B cell (primary cell): Measurements from ENCODE around the gene TUT4. TPM values are rescaled to one million over a fixed set of nuclear protein-coding genes. Genes with fewer than 3 reads are reported as not detected.

Experiments used
- ATAC-seq: fragments of 200-7000 bp; cut with Tn5 transposase; one replicate; pipeline ENCODE4 v1.10.0; 2021; ENCODE audit warnings: low read depth, mild to moderate bottlenecking, moderate number of reproducible peaks, moderate library complexity
- CTCF ChIA-PET: fragments of 350-600 bp; sonication (Branson Sonifier 250); formaldehyde crosslinking; loops from one replicate; lab custom pipeline; 2021; ENCODE audit warnings: antibody characterized with exemption, inconsistent platforms; lab: Charles Lee
- POLR2A ChIA-PET: fragments of 350-600 bp; sonication (Branson Sonifier 250); formaldehyde crosslinking; loops from one replicate; lab custom pipeline; 2021; ENCODE audit warnings: antibody characterized with exemption; lab: Charles Lee
- DNase-seq: peaks from one replicate; pipeline ENCODE4 v3.0.0; 2013
- H2AFZ ChIP-seq: 2 replicates; pipeline ENCODE4 v1.6.1; 2012; ENCODE audit warnings: mild to moderate bottlenecking, low read depth, low read length; ENCODE audit not compliant: insufficient read depth, poor library complexity, severe bottlenecking
- H3K27ac ChIP-seq, 2 donors: 1 replicate in 1 of 2; 2 replicates in 1 of 2; pipeline ENCODE4 v1.5.1; 2012 to 2013; ENCODE audit warnings: low read length in 2 of 2, mild to moderate bottlenecking in 2 of 2, moderate library complexity in 1 of 2
- H3K27me3 ChIP-seq, 4 experiments: fragments of 200-600 bp in 1 of 4; sonication (generic) in 1 of 4; replicated peaks in 1 of 4; 1 replicate in 2 of 4; 2 replicates in 2 of 4; pipeline versions ENCODE4 v1.6.1 to v1.7.0; 2013 to 2016; ENCODE audit warnings: low read length in 3 of 4, mild to moderate bottlenecking in 2 of 4, mixed read lengths in 1 of 4, moderate library complexity in 1 of 4; ENCODE audit not compliant: insufficient read depth in 4 of 4, control insufficient read depth in 3 of 4; ENCODE audit errors: control extremely low read depth in 1 of 4
- H3K36me3 ChIP-seq, 2 experiments: replicated peaks in 1 of 2; 1 replicate in 1 of 2; 2 replicates in 1 of 2; pipeline versions ENCODE4 v1.6.1 to v1.7.1; 2013; ENCODE audit warnings: low read length in 1 of 2; ENCODE audit not compliant: insufficient read depth in 2 of 2, control insufficient read depth in 1 of 2; ENCODE audit errors: control extremely low read depth in 1 of 2, extremely low read depth in 1 of 2
- H3K4me1 ChIP-seq, 2 donors: fragments of 200-600 bp in 1 of 2; sonication (generic) in 1 of 2; 1 replicate in 1 of 2; 2 replicates in 1 of 2; pipeline versions ENCODE4 v1.5.1 to v1.6.1; 2013 to 2017; ENCODE audit warnings: low read length in 2 of 2; ENCODE audit not compliant: control insufficient read depth in 2 of 2, insufficient read depth in 2 of 2
- H3K4me2 ChIP-seq: replicated peaks from 2 replicates; pipeline ENCODE3; 2012; ENCODE audit warnings: mild to moderate bottlenecking, low read depth, low read length; ENCODE audit not compliant: poor library complexity, severe bottlenecking
- H3K4me3 ChIP-seq, 5 experiments: fragments of 200-600 bp in 1 of 5; sonication (generic) in 1 of 5; 1 replicate in 3 of 5; 2 replicates in 2 of 5; pipeline versions ENCODE4 v1.5.1 to v1.7.0; 2011 to 2016; ENCODE audit warnings: low read length in 4 of 5, mild to moderate bottlenecking in 4 of 5, low read depth in 2 of 5, control low read depth in 1 of 5, moderate library complexity in 1 of 5; ENCODE audit not compliant: insufficient read depth in 1 of 5; ENCODE audit errors: control extremely low read depth in 1 of 5, extremely low read depth in 1 of 5
- H3K79me2 ChIP-seq: fragments of 200-600 bp; sonication (generic); one replicate; pipeline ENCODE4 v1.6.0; 2016; ENCODE audit warnings: low read length; ENCODE audit not compliant: control insufficient read depth, insufficient read depth
- H3K9ac ChIP-seq: fragments of 200-600 bp; sonication (generic); 2 replicates; pipeline ENCODE4 v1.6.1; 2017; ENCODE audit warnings: mild to moderate bottlenecking, low read length, moderate library complexity
- H3K9me3 ChIP-seq, 3 donors: one replicate each; pipeline versions ENCODE4 v1.6.1 to v1.7.1; 2013; ENCODE audit warnings: low read length in 2 of 3; ENCODE audit not compliant: control insufficient read depth in 2 of 3, insufficient read depth in 1 of 3; ENCODE audit errors: control extremely low read depth in 1 of 3
- H4K20me1 ChIP-seq: 2 replicates; pipeline ENCODE4 v1.6.0; 2012; ENCODE audit warnings: mild to moderate bottlenecking, low read length; ENCODE audit not compliant: insufficient read depth, control insufficient read depth, poor library complexity, severe bottlenecking
- H3K27ac Mint-ChIP-seq: one replicate; pipeline ENCODE4 v1.8.0; 2021; ENCODE audit warnings: mixed read lengths
- H3K27me3 Mint-ChIP-seq: one replicate; pipeline ENCODE4 v1.8.0; 2021; ENCODE audit warnings: mixed read lengths
- H3K4me1 Mint-ChIP-seq: one replicate; pipeline ENCODE4 v1.8.0; 2021; ENCODE audit warnings: mixed read lengths
- H3K4me3 Mint-ChIP-seq: one replicate; pipeline ENCODE4 v1.8.0; 2021; ENCODE audit warnings: mixed read lengths
- H3K9me3 Mint-ChIP-seq: one replicate; pipeline ENCODE4 v1.8.0; 2022; ENCODE audit warnings: mixed read lengths; ENCODE audit not compliant: insufficient read depth
- CTCF ChIP-seq: fragments of 200-600 bp; IDR thresholded peaks from one replicate; pipeline ENCODE4 v1.8.0; 2022; ENCODE audit warnings: antibody characterized with exemption, mild to moderate bottlenecking
- EZH2 ChIP-seq: IDR thresholded peaks from 2 replicates; pipeline ENCODE4 v1.6.1; 2012; ENCODE audit warnings: borderline replicate concordance, low read depth, mild to moderate bottlenecking, moderate library complexity, low read length; ENCODE audit not compliant: insufficient read depth, poor library complexity, severe bottlenecking
- WGBS: methylation state at CpG from one replicate; pipeline ENCODE4 v1.1.5; 2013; ENCODE audit warnings: missing lambda C conversion rate; ENCODE audit not compliant: insufficient coverage; 5-methylcytosine and 5-hydroxymethylcytosine counted together
- intact Hi-C: fragments of 100-400 bp; cut with micrococcal nuclease; formaldehyde crosslinking; loops from one replicate; pipeline ENCODE4 v1.10.0; 2022
- polyA plus RNA-seq: library from polyadenylated mRNA; depleted of rRNA; stranded (reverse); fragments of >200 nt; gene quantifications from 2 replicates; pipeline ENCODE4 v1.2.3, GENCODE V29; 2012
- total RNA-seq, 2 donors: library from RNA; stranded (reverse); fragments of 120-200 nt in 1 of 2; gene quantifications; 1 replicate in 1 of 2; 2 replicates in 1 of 2; pipeline versions ENCODE4 v1.2.3 to v1.2.4, GENCODE V29; 2013 to 2022

TUT4 gene
- total and polyA plus RNA-seq, 2 donors (not counting 1 experiment from before 2014, with no cell fraction given): 76.6 to 248 TPM

DNA sequence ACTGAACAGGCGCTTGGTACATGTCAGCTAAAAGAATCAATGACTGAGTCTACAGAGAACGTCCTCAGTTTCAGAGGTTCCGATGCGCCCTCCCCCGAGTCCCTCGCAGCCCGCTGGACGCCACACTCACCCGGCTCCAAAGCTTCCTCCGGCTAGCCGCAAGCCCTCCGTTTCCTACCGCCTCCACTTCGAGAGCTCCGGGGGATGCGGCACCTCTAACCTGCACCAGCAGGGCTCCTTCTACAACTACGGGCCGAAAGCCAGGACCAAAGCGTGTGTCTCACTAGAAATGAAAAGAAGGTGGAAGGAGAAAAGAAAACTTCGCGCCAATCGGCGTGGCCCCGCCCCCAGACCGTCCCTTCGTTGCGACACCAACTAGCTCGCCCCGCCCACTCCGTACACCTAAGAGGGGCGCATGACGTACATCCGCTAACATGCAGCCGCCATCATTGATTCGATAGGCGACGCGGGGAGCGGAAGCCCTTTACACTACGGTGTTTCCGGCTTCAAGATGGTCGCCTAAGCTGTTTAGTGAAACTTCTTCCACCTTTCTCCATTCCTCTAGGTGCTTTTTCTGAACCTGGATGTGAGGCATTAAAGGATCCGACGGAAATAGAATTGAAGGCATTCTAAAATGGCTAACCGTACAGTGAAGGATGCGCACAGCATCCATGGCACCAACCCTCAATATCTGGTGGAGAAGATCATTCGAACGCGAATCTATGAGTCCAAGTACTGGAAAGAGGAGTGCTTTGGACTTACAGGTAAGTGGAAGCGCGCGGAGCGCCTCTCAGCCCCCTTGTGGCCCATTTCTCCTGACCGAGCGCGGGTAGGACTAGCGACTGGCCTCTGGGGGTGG, 148.5 kb downstream of the TUT4 start, which contains the start of the genes ORC1 and PRPF38A:
Gene ORC1 (minus strand): TSS at position 308 of the 859 bp plus-strand sequence. CDS start 2,200 bp downstream, outside the sequence.
Gene PRPF38A (plus strand): TSS at position 487 of the 859 bp plus-strand sequence. CDS start 148 bp downstream, at position 635.
- H3K4me1 Mint-ChIP-seq: peaks cover 32% of the 10 kb centered on the region
- ChIA-PET CTCF (interaction anchor here (0.5 to 2.8 kb wide), 10 partner anchors 9 to 299 kb away, joined by 3 to 22 read pairs (median 3); partner anchors contain the start of gene CC2D1B), POLR2A (interaction anchor here (0.6 to 2.2 kb wide), 5 partner anchors 38 to 542 kb away, joined by 3 to 12 read pairs (median 8); partner anchors contain the start of genes CC2D1B, TUT4 and TXNDC12)
- Histone ChIP-seq H3K9ac (peak within 1 kb of the TSS; percentile 98), H3K4me2 (peak within 1 kb of the TSS; percentile 83), H3K27me3 (no peaks in the 10 kb centered on the region), H3K9me3 (no peaks in the 10 kb centered on the region), H2AFZ (peak within 1 kb of the TSS; percentile 97), H4K20me1 (no peaks in the 10 kb centered on the region), H3K4me1 (peaks cover 15 to 22% of the 10 kb centered on the region in 2 donors), H3K79me2 (peaks cover 45% of the 10 kb centered on the region), H3K27ac (peak within 1 kb of the TSS; percentile 91 to 95), H3K4me3 (peak within 1 kb of the TSS; percentile 76 to 99 (median 95)), H3K36me3 (peaks cover 4 to 24% of the 10 kb centered on the region in 2 experiments)
- DNase-seq (peak; percentile 98), ATAC-seq (peak; percentile 98)
- H3K4me3 Mint-ChIP-seq: peak within 1 kb of the TSS; percentile 100
- WGBS: under 1% methylated on average over 54 of the region's 57 CpGs
- intact Hi-C loops: loop anchor here (1.0 to 10.0 kb wide), 7 partner anchors 38 to 520 kb away; partner anchors contain the start of genes BTF3L4, CC2D1B, ECHDC2 and SCP2
- H3K9me3 Mint-ChIP-seq: no peaks in the 10 kb centered on the region
- peak within 1 kb of the TSS; percentile 96 for H3K27ac Mint-ChIP-seq
- TF ChIP-seq CTCF: peak; percentile 60
- no peak for TF ChIP-seq EZH2
- no peaks in the 10 kb centered on the region for H3K27me3 Mint-ChIP-seq
